RPMI7951 (cell line): ENCODE measurements around the gene DPP9. TPM values are rescaled to one million over a fixed set of nuclear protein-coding genes. Genes with fewer than 3 reads are reported as not detected.
A peak's percentile ranks its signal among the peaks of the same experiment; 100 is the strongest.
"Not testable (repeated sequence)": the region's sequence is repeated elsewhere in the genome, so short reads cannot be mapped to it uniquely, and the experiment has no call there.

ENCODE experiments used
- DNase-seq: peaks from one replicate; pipeline ENCODE4 v3.0.0-alpha.2; 2012; ENCODE audit warnings: low read depth
- total RNA-seq: library from RNA; depleted of rRNA; stranded (reverse); fragments of >200 nt; shearing (Covaris generic); gene quantifications from 2 replicates; pipeline ENCODE4 v1.2.3, GENCODE V29; 2014; rRNA removed

Gene DPP9
- 63.3 and 69.9 TPM in 2 replicates for total RNA-seq

GRCh38 chr19:4723595-4724514 lies at the start of gene DPP9:
DPP9 (minus strand) TSS chr19:4723842; CDS start chr19:4719906, 3,936 bp downstream.
- peak; percentile 98 for DNase-seq

GRCh38 chr19:4773047-4773640 lies 49.5 kb upstream of the DPP9 start:
- peak; percentile 47 for DNase-seq

GRCh38 chr19:4772566-4772965 lies 48.9 kb upstream of the DPP9 start:
- DNase-seq = no peak

GRCh38 chr19:4768934-4769777 lies 45.5 kb upstream of the DPP9 start:
- DNase-seq = peak; percentile 78

- no peak for DNase-seq
Measured at GRCh38 chr19:4764393-4764660, 40.7 kb upstream of the DPP9 start.

- DNase-seq = no peak
Measured at GRCh38 chr19:4763021-4763420, 39.4 kb upstream of the DPP9 start.

GRCh38 chr19:4760285-4760650 lies 36.6 kb upstream of the DPP9 start:
- DNase-seq = no peak

- DNase-seq = peak; percentile 84
Measured at GRCh38 chr19:4759388-4760284, 36.0 kb upstream of the DPP9 start.

- DNase-seq = no peak
Measured at GRCh38 chr19:4758659-4759058, 35.0 kb upstream of the DPP9 start.

GRCh38 chr19:4758082-4758481 lies 34.4 kb upstream of the DPP9 start:
- DNase-seq = no peak

GRCh38 chr19:4755459-4755858 lies 31.8 kb upstream of the DPP9 start:
- DNase-seq = no peak

- DNase-seq = peak; percentile 32
Measured at GRCh38 chr19:4754248-4754647, 30.6 kb upstream of the DPP9 start.

GRCh38 chr19:4749870-4750590 lies 26.4 kb upstream of the DPP9 start:
- no peak for DNase-seq

GRCh38 chr19:4748589-4748988 lies 24.9 kb upstream of the DPP9 start:
- DNase-seq = no peak

GRCh38 chr19:4748185-4748584 lies 24.5 kb upstream of the DPP9 start:
- DNase-seq = no peak

GRCh38 chr19:4745986-4746385 lies 22.3 kb upstream of the DPP9 start:
- DNase-seq = no peak

GRCh38 chr19:4745175-4745574 lies 21.5 kb upstream of the DPP9 start:
- not testable (repeated sequence) for DNase-seq

- DNase-seq = peak; percentile 80
Measured at GRCh38 chr19:4744451-4745174, 21.0 kb upstream of the DPP9 start.

GRCh38 chr19:4742723-4743646 lies 19.3 kb upstream of the DPP9 start:
- DNase-seq = no peak
